Measurements from ENCODE around the gene FOXA1. TPM values are rescaled to one million over a fixed set of nuclear protein-coding genes. Genes with fewer than 3 reads are reported as not detected.

FOXA1 gene
- total and polyA plus RNA-seq, 2 of the 4 experiments (the other 2 are of a cell fraction), result 0.18 to 0.31 TPM

DNA sequence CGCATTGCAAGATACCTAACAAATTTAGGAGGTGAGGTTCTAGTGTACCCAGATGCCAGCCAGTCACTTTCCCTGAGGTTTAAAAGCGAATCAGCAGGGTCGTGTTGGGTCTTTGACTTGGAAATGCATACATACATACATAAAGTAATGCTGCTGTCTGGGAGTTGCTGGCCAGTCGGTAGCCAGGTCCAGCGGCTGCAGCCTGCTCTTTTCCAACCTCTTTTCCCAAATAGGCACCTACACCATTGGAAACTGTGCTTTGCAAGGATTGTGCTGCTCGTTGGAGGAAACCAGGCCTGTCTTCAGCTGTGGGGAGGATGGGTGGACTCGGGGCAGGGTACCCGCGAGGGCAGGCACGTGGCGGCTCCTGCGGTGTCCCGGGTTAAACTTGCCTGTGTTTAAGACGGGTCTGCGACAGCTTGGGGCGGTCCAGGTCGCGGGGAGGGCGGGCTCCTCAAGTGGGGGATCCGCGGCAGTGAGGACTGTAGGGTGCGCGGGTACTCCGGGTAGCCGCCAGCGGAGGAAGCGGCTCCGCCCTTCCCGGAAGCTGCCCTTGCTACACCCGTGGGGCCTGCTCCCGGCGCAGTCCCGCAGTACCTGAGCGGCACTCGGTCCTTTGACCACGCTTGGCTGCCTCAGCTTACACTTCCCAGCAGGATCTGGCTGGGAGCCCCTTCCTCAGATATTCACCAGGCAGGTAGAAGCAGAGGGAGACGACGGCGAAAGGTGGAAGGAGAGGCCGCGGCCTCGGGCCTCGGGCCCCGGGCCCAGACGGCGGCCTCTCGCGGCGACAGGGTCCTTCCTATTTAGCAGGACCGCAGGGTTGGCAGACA is 3.1 kb upstream of the FOXA1 start:
- peaks cover 81% of the 10 kb centered on the region for H3K27me3 ChIP-seq (ENCODE audit: control insufficient read depth, insufficient read depth, low read length)
- no peak overlapping the region for H2BK15ac ChIP-seq (ENCODE audit: low read depth, low read length)
- 20% methylated on average over 28 of the region's 50 CpGs; no CpG with 5 or more reads in 1 of the 2 experiments for WGBS, 2 experiments (ENCODE audit: extremely low coverage in 2 of 2, insufficient read length in 1 of 2)
- peaks cover 18% of the 10 kb centered on the region for H3K9me3 ChIP-seq (ENCODE audit: control insufficient read depth, insufficient read depth, low read length)
- in situ Hi-C loops (cut with MboI; ENCODE audit: low sequenced_read_pairs) (no loop called here), dilution Hi-C loops (cut with HindIII; ENCODE audit: low sequenced_read_pairs, unreplicated experiment) (no loop called here), intact Hi-C loops (cut with micrococcal nuclease) (loop anchor here (5.0 kb wide), 1 partner anchor 109 kb away; no protein-coding TSS in a partner anchor)
- H2BK5ac ChIP-seq (ENCODE audit: low read depth, low read length, poor library complexity, severe bottlenecking), result no peak overlapping the region
- H3K14ac ChIP-seq (replicated peaks; ENCODE audit: low read depth, low read length), result no peak overlapping the region
- ATAC-seq (ENCODE audit: low read depth), result no peak
- H3K4me2 ChIP-seq (ENCODE audit: low read depth, low read length), result no peak overlapping the region
- no TSS peak for BruUV-seq (replicated peaks)
- H2BK120ac ChIP-seq (ENCODE audit: low read depth, low read length), result no peak overlapping the region
- no peak overlapping the region for H3K9ac ChIP-seq (ENCODE audit: low read depth, low read length)
- 0 out of 2 replicates have a peak, but pooled peaks cover 3% of the 10 kb centered on the region for H3K9me1 ChIP-seq (ENCODE audit: insufficient read depth, low read length)
- no peaks in the 10 kb centered on the region for H3K36me3 ChIP-seq (ENCODE audit: control insufficient read depth, insufficient read depth, low read length)
- no peak overlapping the region for H4K5ac ChIP-seq (ENCODE audit: low read depth, low read length)
- no peak overlapping the region for H3K27ac ChIP-seq (ENCODE audit: insufficient read depth, low read length)
- DNase-seq, result no peak
- H3K4me1 ChIP-seq (ENCODE audit: control insufficient read depth, insufficient read depth, low read length), result peaks cover 5% of the 10 kb centered on the region; the same call in 1 of the 2 replicates
- ChIA-PET POLR2A (ENCODE audit: unreplicated experiment) (no interaction called here), CTCF (interaction anchor here (0.6 to 0.7 kb wide), 2 partner anchors 40 to 338 kb away, joined by 3 to 9 read pairs; no protein-coding TSS in a partner anchor)
- no peak overlapping the region for H4K91ac ChIP-seq (ENCODE audit: insufficient read depth, low read depth, low read length)
- H4K20me1 ChIP-seq (ENCODE audit: insufficient read depth, low read length), result no peaks in the 10 kb centered on the region
- no peak overlapping the region for H3K18ac ChIP-seq (ENCODE audit: low read depth, low read length)
- H2BK20ac ChIP-seq (ENCODE audit: low read depth, low read length), result no peak overlapping the region
- H2AFZ ChIP-seq (replicated peaks; ENCODE audit: low read length, poor library complexity), result no peak overlapping the region
- TF ChIP-seq SMC3 (IDR thresholded peaks at IDR 0.05; ENCODE audit: low read depth, low read length), result no peak
- no peak for TF ChIP-seq FOS (IDR thresholded peaks at IDR 0.05; ENCODE audit: low read depth, low read length)
- TF ChIP-seq, protein P1, sequence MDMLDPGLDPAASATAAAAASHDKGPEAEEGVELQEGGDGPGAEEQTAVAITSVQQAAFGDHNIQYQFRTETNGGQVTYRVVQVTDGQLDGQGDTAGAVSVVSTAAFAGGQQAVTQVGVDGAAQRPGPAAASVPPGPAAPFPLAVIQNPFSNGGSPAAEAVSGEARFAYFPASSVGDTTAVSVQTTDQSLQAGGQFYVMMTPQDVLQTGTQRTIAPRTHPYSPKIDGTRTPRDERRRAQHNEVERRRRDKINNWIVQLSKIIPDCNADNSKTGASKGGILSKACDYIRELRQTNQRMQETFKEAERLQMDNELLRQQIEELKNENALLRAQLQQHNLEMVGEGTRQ (IDR thresholded peaks at IDR 0.05; ENCODE audit: low read depth, low read length), result no peak
- no peak for TF ChIP-seq RCOR1 (IDR thresholded peaks at IDR 0.05; ENCODE audit: insufficient replicate concordance, low read length)
- no peak for TF ChIP-seq MXI1 (IDR thresholded peaks at IDR 0.05; ENCODE audit: borderline replicate concordance, low read depth, low read length)
- no peak for TF ChIP-seq CEBPB (IDR thresholded peaks at IDR 0.05; ENCODE audit: low read depth, low read length)
- no peak for TF ChIP-seq BHLHE40 (IDR thresholded peaks at IDR 0.05; ENCODE audit: low read depth, low read length)
- H3K4me3 ChIP-seq (ENCODE audit: insufficient read depth, low read depth, low read length), result no peak overlapping the region
- H3K79me1 ChIP-seq (ENCODE audit: low read depth in 1 of 2, low read length in 2 of 2), result no peaks in the 10 kb centered on the region
- H4K8ac ChIP-seq (ENCODE audit: low read depth in 2 of 2, low read length in 2 of 2), result no peak overlapping the region
- no peak overlapping the region for H2AK9ac ChIP-seq (replicated peaks; ENCODE audit: low read depth, low read length, poor library complexity)
- H3K4ac ChIP-seq (ENCODE audit: low read depth, low read length), result no peak overlapping the region
- H2AK5ac ChIP-seq (ENCODE audit: low read depth, low read length), result no peak overlapping the region
- no peak overlapping the region for H3K23ac ChIP-seq (ENCODE audit: low read depth, low read length)
- H3K56ac ChIP-seq (ENCODE audit: extremely low read depth, insufficient read depth, low read length), result no peak overlapping the region
